K562 (cell line): ENCODE results near the gene ACTL10. TPM values are rescaled to one million over a fixed set of nuclear protein-coding genes. Genes with fewer than 3 reads are reported as not detected.
A peak's percentile ranks its signal among the peaks of the same experiment; 100 is the strongest.

Experiments used
- CHCHD3 ChIP-seq: fragments of 250-450 bp; sonication (Bioruptor Pico); IDR thresholded peaks from 2 replicates; pipeline ENCODE4 v2.1.2; 2022; ENCODE audit warnings: mild to moderate bottlenecking
- DIDO1 ChIP-seq: fragments of 450-650 bp; IDR thresholded peaks from 2 replicates; pipeline ENCODE4 v1.6.1; 2016; ENCODE audit warnings: low read depth, missing biosample characterization, missing genetic modification characterization
- HNRNPH1 ChIP-seq: fragments of 200-400 bp; formaldehyde crosslinking; optimal IDR thresholded peaks from 2 replicates; pipeline ENCODE3; 2017; ENCODE audit warnings: low read depth, mild to moderate bottlenecking, low read length, moderate library complexity
- JUND ChIP-seq, 2 experiments: IDR thresholded peaks; 2 replicates in 1 of 2; 3 replicates in 1 of 2; pipeline ENCODE4 v1.6.1; 2011; ENCODE audit warnings: borderline replicate concordance in 2 of 2, low read depth in 2 of 2, low read length in 2 of 2, improper control_type of control experiment in 1 of 2, missing biosample characterization in 1 of 2, missing genetic modification characterization in 1 of 2, missing genetic modification reagents in 1 of 2
- KAT7 ChIP-seq: sonication (generic); formaldehyde crosslinking; IDR thresholded peaks from 2 replicates; pipeline ENCODE4 v1.8.0; 2022; ENCODE audit warnings: missing genetic modification reagents, mild to moderate bottlenecking, borderline replicate concordance
- LARP7 ChIP-seq: fragments of 450-650 bp; IDR thresholded peaks from 2 replicates; pipeline ENCODE4 v1.6.1; 2016
- MCM2 ChIP-seq: fragments of 450-650 bp; IDR thresholded peaks from 2 replicates; pipeline ENCODE4 v1.6.1; 2017; ENCODE audit warnings: low read depth, mild to moderate bottlenecking
- TFE3 ChIP-seq: fragments of 450-650 bp; formaldehyde crosslinking; IDR thresholded peaks from 2 replicates; pipeline ENCODE4 v1.4.0; 2020; ENCODE audit warnings: mild to moderate bottlenecking, mixed read lengths
- TSC22D4 ChIP-seq: fragments of 450-650 bp; IDR thresholded peaks from 2 replicates; pipeline ENCODE4 v1.6.1; 2016; ENCODE audit warnings: missing genetic modification characterization, missing biosample characterization, control low read depth
- ZBTB49 ChIP-seq: sonication (generic); formaldehyde crosslinking; IDR thresholded peaks from 2 replicates; pipeline ENCODE4 v1.8.0; 2022; ENCODE audit warnings: missing genetic modification reagents, mild to moderate bottlenecking, borderline replicate concordance
- ZKSCAN1 ChIP-seq: fragments of 150-350 bp; IDR thresholded peaks from 2 replicates; pipeline ENCODE4 v1.6.1; 2016; ENCODE audit warnings: low read depth, low read length
- ZNF253 ChIP-seq: fragments of 250-450 bp; sonication (Bioruptor Pico); conservative IDR thresholded peaks from 2 replicates; pipeline ENCODE4 v1.6.1; 2021; ENCODE audit warnings: mild to moderate bottlenecking
- ZNF347 ChIP-seq: fragments of 450-650 bp; formaldehyde crosslinking; IDR thresholded peaks from 2 replicates; pipeline ENCODE4 v1.4.0; 2020; ENCODE audit warnings: low read depth, mild to moderate bottlenecking, moderate library complexity
- ZNF436 ChIP-seq: fragments of 250-450, 450-650 bp; sonication (Bioruptor Pico); formaldehyde crosslinking; IDR thresholded peaks from 2 replicates; pipeline ENCODE4 v1.7.0; 2020; ENCODE audit warnings: mild to moderate bottlenecking
- ZNF583 ChIP-seq: fragments of 250-450 bp; sonication (Bioruptor Pico); IDR thresholded peaks from 2 replicates; pipeline ENCODE4 v1.4.0; 2020
- ZNF584 ChIP-seq: fragments of 200-800 bp; sonication (Bioruptor generic); IDR thresholded peaks from 2 replicates; pipeline ENCODE4 v1.6.1; 2016; ENCODE audit warnings: low read depth, mild to moderate bottlenecking, missing genetic modification characterization, missing compliant biosample characterization
- ZNF75A ChIP-seq: fragments of 450-650 bp; formaldehyde crosslinking; IDR thresholded peaks from 2 replicates; pipeline ENCODE4 v1.4.0; 2020; ENCODE audit warnings: mild to moderate bottlenecking
- polyA plus RNA-seq, 8 experiments: library from polyadenylated mRNA; depleted of rRNA in 4 of 8; stranded (reverse) in 5 of 8; unstranded in 3 of 8; fragments of >200 nt; fragmentation: Nextera tagmentation in 2 of 8; fragmentation: Illumina TruSeq in 1 of 8; extraction: Ambion mirVana in 2 of 8; extraction: Trizol in 1 of 8; gene quantifications; 2 replicates each; pipeline versions ENCODE4 v1.2.1 to v1.2.3, GENCODE V29; 2011 to 2014; ENCODE audit warnings: inconsistent platforms in 1 of 8, missing spikeins in 1 of 8
- total RNA-seq, 7 experiments: library from RNA; depleted of rRNA in 6 of 7; stranded (reverse); fragments of >200 nt in 6 of 7; fragmentation: Illumina TruSeq in 2 of 7; extraction: Trizol in 2 of 7; gene quantifications; 2 replicates each; pipeline versions ENCODE4 v1.2.1 to v1.2.3, GENCODE V29; 2011 to 2021; ENCODE audit warnings: low replicate concordance in 1 of 7
- TF ChIP-seq, protein P1 (sequence below), 2 experiments: fragments of 450-650 bp in 1 of 2; sonication (generic) in 1 of 2; formaldehyde crosslinking in 1 of 2; IDR thresholded peaks in 1 of 2; conservative IDR thresholded peaks in 1 of 2; 2 replicates each; pipeline versions ENCODE4 v1.6.1 to v1.8.1; 2016 to 2023; ENCODE audit warnings: mild to moderate bottlenecking in 2 of 2, moderate library complexity in 2 of 2, inconsistent platforms in 1 of 2, missing genetic modification reagents in 1 of 2
- TF ChIP-seq, protein P2 (sequence below): sonication (generic); formaldehyde crosslinking; IDR thresholded peaks from 2 replicates; pipeline ENCODE4 v1.8.0; 2022; ENCODE audit warnings: mild to moderate bottlenecking, missing genetic modification reagents
- TF ChIP-seq, protein P3 (sequence below): fragments of 450-650 bp; formaldehyde crosslinking; IDR thresholded peaks from 2 replicates; pipeline ENCODE4 v1.4.0; 2020; ENCODE audit warnings: mild to moderate bottlenecking, moderate library complexity

The ACTL10 gene
- total and polyA plus RNA-seq, 9 of the 15 experiments (the other 6 are each of a cell fraction or from before 2014, with no cell fraction given): 0.07 to 0.14 TPM; not detected in 7

GRCh38 chr20:33667676-33668465 lies 1.1 kb downstream of the ACTL10 start (continued):
- no peak for TF ChIP-seq HNRNPH1
- TF ChIP-seq, protein P1, sequence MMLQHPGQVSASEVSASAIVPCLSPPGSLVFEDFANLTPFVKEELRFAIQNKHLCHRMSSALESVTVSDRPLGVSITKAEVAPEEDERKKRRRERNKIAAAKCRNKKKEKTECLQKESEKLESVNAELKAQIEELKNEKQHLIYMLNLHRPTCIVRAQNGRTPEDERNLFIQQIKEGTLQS (IDR thresholded peaks at IDR 0.05): peak; percentile 63
- TF ChIP-seq, protein P1 (CRISPR knock-in tag; conservative IDR thresholded peaks at IDR 0.05): no peak
- no peak for TF ChIP-seq ZNF584 (CRISPR knock-in tag)
- TF ChIP-seq ZNF253 (CRISPR knock-in tag): no peak
- TF ChIP-seq ZNF436: no peak
- no peak for TF ChIP-seq DIDO1 (tag)
- no peak for TF ChIP-seq ZNF583 (CRISPR knock-in tag)
- 0 out of 2 replicates have a peak, but pooled peaks have one; percentile 30 for TF ChIP-seq KAT7
- TF ChIP-seq JUND (IDR thresholded peaks at IDR 0.05; ENCODE audit: borderline replicate concordance, low read depth, low read length): no peak
- TF ChIP-seq JUND (tag; IDR thresholded peaks at IDR 0.05; ENCODE audit: borderline replicate concordance, low read depth, low read length): no peak
- no peak for TF ChIP-seq TSC22D4 (tag)
- no peak for TF ChIP-seq ZNF347 (CRISPR knock-in tag)
- TF ChIP-seq CHCHD3 (CRISPR knock-in tag): no peak
- TF ChIP-seq ZBTB49 (CRISPR knock-in tag): no peak
- no peak for TF ChIP-seq MCM2
- TF ChIP-seq, protein P2, sequence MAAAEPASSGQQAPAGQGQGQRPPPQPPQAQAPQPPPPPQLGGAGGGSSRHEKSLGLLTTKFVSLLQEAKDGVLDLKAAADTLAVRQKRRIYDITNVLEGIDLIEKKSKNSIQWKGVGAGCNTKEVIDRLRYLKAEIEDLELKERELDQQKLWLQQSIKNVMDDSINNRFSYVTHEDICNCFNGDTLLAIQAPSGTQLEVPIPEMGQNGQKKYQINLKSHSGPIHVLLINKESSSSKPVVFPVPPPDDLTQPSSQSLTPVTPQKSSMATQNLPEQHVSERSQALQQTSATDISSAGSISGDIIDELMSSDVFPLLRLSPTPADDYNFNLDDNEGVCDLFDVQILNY (CRISPR knock-in tag): no peak
- no peak for TF ChIP-seq ZNF75A (CRISPR knock-in tag)
- no peak for TF ChIP-seq TFE3 (CRISPR knock-in tag)
- no peak for TF ChIP-seq LARP7
- TF ChIP-seq, protein P3, sequence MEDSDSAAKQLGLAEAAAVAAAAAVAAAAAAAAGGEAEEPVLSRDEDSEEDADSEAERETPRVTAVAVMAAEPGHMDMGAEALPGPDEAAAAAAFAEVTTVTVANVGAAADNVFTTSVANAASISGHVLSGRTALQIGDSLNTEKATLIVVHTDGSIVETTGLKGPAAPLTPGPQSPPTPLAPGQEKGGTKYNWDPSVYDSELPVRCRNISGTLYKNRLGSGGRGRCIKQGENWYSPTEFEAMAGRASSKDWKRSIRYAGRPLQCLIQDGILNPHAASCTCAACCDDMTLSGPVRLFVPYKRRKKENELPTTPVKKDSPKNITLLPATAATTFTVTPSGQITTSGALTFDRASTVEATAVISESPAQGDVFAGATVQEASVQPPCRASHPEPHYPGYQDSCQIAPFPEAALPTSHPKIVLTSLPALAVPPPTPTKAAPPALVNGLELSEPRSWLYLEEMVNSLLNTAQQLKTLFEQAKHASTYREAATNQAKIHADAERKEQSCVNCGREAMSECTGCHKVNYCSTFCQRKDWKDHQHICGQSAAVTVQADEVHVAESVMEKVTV (CRISPR knock-in tag): no peak
- peak; percentile 96 for TF ChIP-seq ZKSCAN1
